SK-MEL-5 (cell line): ENCODE results near the gene ARL6IP4. TPM values are rescaled to one million over a fixed set of nuclear protein-coding genes. Genes with fewer than 3 reads are reported as not detected.
"Not testable (repeated sequence)": the region's sequence is repeated elsewhere in the genome, so short reads cannot be mapped to it uniquely, and the experiment has no call there.

Experiments
- DNase-seq: peaks from one replicate; pipeline ENCODE4 v3.0.0-alpha.2; 2016; ENCODE audit warnings: low read depth, low spot score
- in situ Hi-C: cut with HindIII; loops from 2 replicates; pipeline ENCODE4 v1.10.0; 2016; ENCODE audit warnings: low sequenced_read_pairs, high pct_unique_total_duplicates, low pct_unique_long_range_greater_than_20kb
- total RNA-seq: library from RNA; depleted of rRNA; stranded (reverse); fragments of >200 nt; shearing (Covaris generic); gene quantifications from 2 replicates; pipeline ENCODE4 v1.2.3, GENCODE V29; 2014

The ARL6IP4 gene
- total RNA-seq, 1 experiment from 2014 or later, result 148 TPM

- in situ Hi-C loops, result no loop called here
- DNase-seq, result no peak
Measured at GRCh38 chr12:122996621-122997342, 16.3 kb downstream of the ARL6IP4 start.

DNA sequence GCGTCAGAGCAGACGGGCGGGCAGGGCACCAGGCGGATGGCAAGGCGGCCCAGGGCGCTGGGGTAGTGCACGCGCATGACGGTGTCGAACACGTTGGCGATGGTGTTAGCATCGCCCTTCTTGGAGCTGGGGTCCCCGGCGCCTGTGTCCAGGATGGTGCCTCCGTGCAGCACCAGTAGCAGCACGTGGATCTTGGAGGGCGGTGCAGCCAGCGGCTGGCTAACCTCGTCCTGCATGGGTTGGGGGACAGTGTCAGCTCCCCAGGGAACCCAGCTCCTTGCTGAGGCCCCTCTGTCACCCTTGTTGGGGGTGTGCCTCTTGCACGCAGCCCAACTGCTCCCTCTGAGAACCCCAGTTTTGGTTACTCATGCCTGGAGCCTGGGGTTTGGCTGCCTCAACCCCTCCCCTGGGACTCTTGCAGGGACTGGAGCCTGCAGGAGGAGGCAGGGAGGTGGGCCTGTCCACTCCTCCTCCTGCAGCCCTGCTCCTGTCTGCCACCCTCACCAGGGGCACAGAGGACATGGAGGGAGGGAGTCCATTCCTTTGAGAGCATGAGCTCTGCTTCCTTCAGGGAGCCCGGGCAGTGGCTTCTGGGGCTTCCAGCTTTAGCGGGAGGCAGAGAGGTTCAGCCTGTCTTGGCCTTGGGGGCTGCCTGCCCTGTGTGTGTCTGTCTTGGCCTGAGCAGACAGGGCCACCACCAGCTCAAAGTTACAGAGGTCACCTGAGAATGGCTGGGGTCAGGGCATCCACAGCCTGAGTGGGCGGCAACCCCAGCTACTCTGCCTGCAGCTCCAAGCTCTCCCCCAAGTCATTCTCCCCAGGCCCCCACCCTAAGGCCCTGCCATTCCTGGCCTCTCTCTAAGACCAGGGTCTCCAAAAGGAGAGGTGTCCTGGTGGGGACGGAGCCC lies 17.1 kb downstream of the ARL6IP4 start:
- DNase-seq, result no peak
- in situ Hi-C loops, result no loop called here

DNA sequence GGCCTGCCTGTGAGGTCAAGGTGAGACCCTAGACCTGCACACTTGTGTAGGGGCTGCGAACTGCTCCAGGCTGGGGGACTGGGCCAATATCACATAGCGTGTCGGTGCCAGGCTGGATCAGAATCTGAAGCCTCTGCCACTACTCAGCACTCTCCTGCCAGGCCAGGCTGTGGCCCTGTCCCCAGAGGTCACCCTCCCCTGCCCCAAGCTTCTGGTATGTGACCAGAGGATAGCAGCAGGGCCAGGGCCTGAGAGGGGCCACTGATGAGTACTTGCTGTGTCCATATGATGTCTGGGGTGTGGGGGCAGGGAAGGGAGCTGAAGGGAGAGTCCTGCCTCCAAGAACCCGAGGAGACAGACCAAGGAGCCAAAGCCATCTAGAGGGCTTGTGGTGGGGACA lies 17.8 kb downstream of the ARL6IP4 start:
- in situ Hi-C loops, result no loop called here
- no peak for DNase-seq

DNA sequence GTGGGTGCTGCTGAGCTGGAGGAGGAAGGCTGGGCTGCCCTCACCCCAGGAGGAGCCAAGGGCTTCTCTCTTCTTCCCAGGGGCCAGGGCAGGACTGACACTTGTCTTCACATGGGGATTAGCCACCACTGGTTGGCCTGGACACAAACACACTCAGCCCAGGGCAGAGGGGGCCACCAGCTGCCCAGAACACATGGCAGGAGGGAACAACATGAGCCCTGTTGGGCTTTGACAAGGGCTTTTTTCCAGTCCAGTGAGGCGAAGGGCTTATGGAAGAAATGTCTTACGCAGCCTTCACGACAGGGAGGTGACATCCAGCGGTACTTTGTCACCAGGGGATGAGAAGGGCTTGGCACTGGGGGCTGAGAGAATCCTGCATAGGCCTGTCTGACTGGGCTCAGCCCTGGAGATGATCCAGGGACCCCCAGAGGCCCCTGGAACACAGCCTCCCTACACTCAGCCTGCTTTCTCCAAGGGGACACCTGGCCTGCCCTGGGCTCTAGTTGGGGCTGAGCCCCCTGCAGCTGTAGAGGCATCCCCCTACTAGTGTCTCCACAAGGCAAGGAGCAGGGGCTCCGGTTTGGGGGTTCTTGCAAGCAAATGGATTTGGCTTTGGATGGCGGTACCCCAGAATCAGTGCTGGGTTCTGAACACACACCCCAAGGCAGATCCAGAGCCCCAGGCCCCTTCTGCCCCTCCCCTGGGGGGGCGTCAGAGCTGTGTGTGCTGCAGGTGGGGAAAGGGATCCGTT lies 18.9 kb downstream of the ARL6IP4 start:
- in situ Hi-C loops, result no loop called here
- DNase-seq, result no peak

DNA sequence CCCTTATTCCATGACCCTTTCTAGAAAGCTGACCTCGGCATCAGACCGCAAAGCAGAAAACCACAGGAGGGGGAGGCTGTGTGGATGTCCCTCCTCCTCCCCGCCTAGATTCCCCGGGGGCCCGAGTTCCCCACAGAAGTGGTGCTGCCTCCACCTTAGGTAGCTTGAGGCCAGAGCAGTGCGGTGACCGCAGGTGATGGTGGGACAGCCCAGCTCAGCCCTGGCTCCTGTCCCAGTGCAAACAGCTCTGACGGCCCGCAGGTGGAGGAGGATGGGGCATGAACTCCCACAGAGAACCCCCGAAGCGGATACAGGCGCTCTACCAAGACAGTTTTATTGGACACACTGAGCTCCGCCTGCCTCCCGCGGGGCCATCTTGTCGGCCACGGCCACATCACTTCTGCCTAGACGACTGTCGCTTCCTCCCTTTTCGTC lies 19.5 kb downstream of the ARL6IP4 start:
- DNase-seq, result no peak
- in situ Hi-C loops, result no loop called here

- DNase-seq, result no peak
- in situ Hi-C loops, result no loop called here
Measured at GRCh38 chr12:123000578-123000977, 20.1 kb downstream of the ARL6IP4 start.

DNA sequence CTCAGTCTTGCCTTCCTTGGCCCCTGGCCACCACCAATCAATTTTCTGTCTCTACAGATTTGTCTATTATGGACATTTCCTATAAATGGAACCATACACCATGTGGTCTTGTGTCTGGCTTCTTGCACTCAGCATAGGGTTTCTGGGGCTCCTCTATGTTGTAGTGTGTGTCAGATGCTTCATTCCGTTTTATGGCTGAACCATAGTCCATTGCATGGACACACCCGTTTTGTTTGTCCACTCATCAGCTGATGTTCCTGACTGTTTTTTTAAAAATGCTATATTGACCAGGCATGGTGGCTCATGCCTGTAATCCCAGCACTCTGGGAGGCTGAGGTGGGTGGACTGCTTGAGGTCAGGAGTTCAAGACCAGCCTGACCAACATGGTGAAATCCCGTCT lies 21.0 kb downstream of the ARL6IP4 start:
- DNase-seq, result no peak
- in situ Hi-C loops, result no loop called here

DNA sequence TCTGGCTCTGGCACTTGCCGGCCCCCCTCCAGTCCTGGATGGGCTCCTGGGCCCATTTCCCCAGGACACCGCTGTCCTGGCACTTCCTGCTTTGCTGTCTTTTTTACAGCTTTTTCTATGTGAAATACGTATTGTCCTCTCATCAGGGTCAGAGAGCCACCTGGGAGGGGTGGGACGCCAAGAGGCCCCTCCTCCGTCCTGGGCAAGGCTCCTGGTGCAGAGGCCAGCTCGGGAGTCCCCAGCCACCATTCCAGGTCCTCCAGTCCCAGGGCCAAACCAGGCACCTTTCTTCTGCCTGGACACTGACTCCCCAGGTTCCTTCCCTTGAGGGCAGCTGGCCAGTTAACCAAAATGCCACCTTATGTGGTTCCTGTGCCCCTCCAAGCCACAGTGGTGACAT lies 22.8 kb downstream of the ARL6IP4 start:
- in situ Hi-C loops, result no loop called here
- DNase-seq, result no peak

- no peak for DNase-seq
- in situ Hi-C loops, result no loop called here
Measured at GRCh38 chr12:123004287-123004686, 23.8 kb downstream of the ARL6IP4 start.

- in situ Hi-C loops, result no loop called here
- no peak for DNase-seq
Measured at GRCh38 chr12:123005081-123005626, 24.7 kb downstream of the ARL6IP4 start.

DNA sequence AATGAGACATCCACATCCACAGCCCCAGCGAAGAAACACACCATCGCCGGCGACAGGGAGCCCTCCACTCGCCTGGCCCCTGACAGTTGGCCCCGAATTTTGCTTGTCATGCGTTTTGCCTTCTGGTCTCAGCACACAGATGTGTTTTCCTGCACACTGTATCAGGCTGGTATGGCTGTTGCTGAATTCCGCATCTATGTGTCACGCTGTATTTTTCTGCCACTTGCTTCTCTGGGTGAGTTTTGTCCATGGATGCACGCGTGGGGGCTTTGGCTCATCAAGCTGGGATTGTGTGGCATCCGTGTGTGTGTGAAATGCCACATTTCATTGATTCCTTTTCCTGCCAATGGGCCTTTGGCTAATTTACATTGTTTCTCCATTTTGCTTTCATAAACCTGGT lies 26.5 kb downstream of the ARL6IP4 start:
- in situ Hi-C loops, result no loop called here
- DNase-seq, result no peak

- in situ Hi-C loops, result no loop called here
- DNase-seq, result no peak
Measured at GRCh38 chr12:123010110-123010509, 29.6 kb downstream of the ARL6IP4 start.

- in situ Hi-C loops, result no loop called here
- DNase-seq, result no peak
Measured at GRCh38 chr12:123010681-123011080, 30.2 kb downstream of the ARL6IP4 start.

GRCh38 chr12:123011701-123012100 lies 31.2 kb downstream of the ARL6IP4 start:
- DNase-seq, result no peak
- in situ Hi-C loops, result no loop called here

GRCh38 chr12:123013185-123014095 lies 33.0 kb downstream of the ARL6IP4 start:
- in situ Hi-C loops, result no loop called here
- no peak for DNase-seq

- in situ Hi-C loops, DNase-seq: not testable (repeated sequence)
Measured at GRCh38 chr12:123014473-123014872, 34.0 kb downstream of the ARL6IP4 start.

DNA sequence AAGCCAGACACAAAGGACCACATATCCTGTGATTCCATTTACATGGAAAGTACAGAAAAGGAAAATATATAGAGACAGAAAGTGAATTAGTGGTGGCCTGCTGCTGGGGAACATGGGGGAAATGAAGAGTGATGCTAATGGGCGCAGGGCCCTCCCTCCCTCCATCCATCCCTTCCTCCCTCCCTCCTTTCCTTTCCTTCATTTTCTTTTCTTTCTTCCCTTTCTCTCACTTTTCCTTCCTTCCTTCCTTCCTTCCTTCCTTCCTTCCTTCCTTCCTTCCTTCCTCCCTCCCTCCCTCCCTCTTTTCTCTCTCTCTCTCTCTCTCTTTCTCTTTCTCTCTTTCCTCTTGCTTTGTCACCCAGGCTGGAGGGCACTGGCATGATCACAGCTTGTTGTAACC lies 37.3 kb downstream of the ARL6IP4 start:
- in situ Hi-C loops, result no loop called here
- no peak for DNase-seq
